Panc1 (cell line): ENCODE measurements around the gene C18orf32. TPM values are rescaled to one million over a fixed set of nuclear protein-coding genes. Genes with fewer than 3 reads are reported as not detected.

Source experiments
- ATAC-seq: fragments of 200-7000 bp; cut with Tn5 transposase; 2 replicates; pipeline ENCODE4 v1.9.1; 2020; ENCODE audit warnings: mild to moderate bottlenecking, moderate library complexity
- Bru-seq: library from RNA; stranded (reverse); fragments of 400-500 nt; gene quantifications from one replicate; lab custom pipeline; 2021; lab: Mats Ljungman, UMichigan
- BruChase-seq, 2 experiments: library from RNA; stranded (reverse); fragments of 400-500 nt; gene quantifications; one replicate each; lab custom pipeline; 2021; lab: Mats Ljungman, UMichigan
- BruUV-seq: library from RNA; stranded (reverse); fragments of 400-500 nt; replicated peaks from 2 replicates; lab custom pipeline; 2021; lab: Mats Ljungman, UMichigan
- CTCF ChIA-PET: fragments of 300-600 bp; sonication (Branson Sonifier 250); formaldehyde crosslinking; loops from one replicate; lab custom pipeline; 2022; ENCODE audit warnings: antibody characterized with exemption; lab: Charles Lee
- POLR2A ChIA-PET: fragments of 300-600 bp; sonication (Branson Sonifier 250); formaldehyde crosslinking; loops from one replicate; lab custom pipeline; 2022; ENCODE audit warnings: antibody characterized with exemption; lab: Charles Lee
- DNase-seq: peaks from one replicate; pipeline ENCODE4 v3.0.0-alpha.2; 2010; ENCODE audit warnings: low read depth, low spot score
- H3K27ac ChIP-seq: 2 replicates; pipeline ENCODE4 v1.5.1; 2011; ENCODE audit warnings: mild to moderate bottlenecking, low read length, inconsistent platforms
- H3K27me3 ChIP-seq: fragments of 200-500 bp; sonication (Bioruptor generic); 2 replicates; pipeline ENCODE4 v1.6.0; 2014; ENCODE audit warnings: low read length, inconsistent platforms; ENCODE audit not compliant: control insufficient read depth, insufficient read depth
- H3K36me3 ChIP-seq: fragments of 200-500 bp; sonication (Bioruptor generic); 2 replicates; pipeline ENCODE4 v1.5.1; 2014; ENCODE audit warnings: inconsistent platforms, mild to moderate bottlenecking, low read length, moderate library complexity; ENCODE audit not compliant: control insufficient read depth, insufficient read depth
- H3K4me1 ChIP-seq: 2 replicates; pipeline ENCODE4 v1.5.1; 2011; ENCODE audit warnings: inconsistent platforms, mild to moderate bottlenecking, low read length, moderate library complexity; ENCODE audit not compliant: control insufficient read depth, insufficient read depth
- H3K4me3 ChIP-seq, 2 experiments: 2 replicates each; pipeline ENCODE4 v1.5.1; 2011 to 2012; ENCODE audit warnings: low read depth in 2 of 2, low read length in 2 of 2, mild to moderate bottlenecking in 2 of 2, inconsistent platforms in 1 of 2, moderate library complexity in 1 of 2
- H3K9me3 ChIP-seq: fragments of 200-500 bp; sonication (Bioruptor generic); 2 replicates; pipeline ENCODE4 v1.5.1; 2014; ENCODE audit warnings: low read depth, mild to moderate bottlenecking, inconsistent platforms, low read length, moderate library complexity; ENCODE audit not compliant: control insufficient read depth, insufficient read depth
- CTCF ChIP-seq: fragments of 450-650 bp; IDR thresholded peaks from 2 replicates; pipeline ENCODE4 v1.5.1; 2017; ENCODE audit warnings: mild to moderate bottlenecking
- POLR2AphosphoS5 ChIP-seq: IDR thresholded peaks from 2 replicates; pipeline ENCODE4 v1.6.1; 2012; ENCODE audit warnings: mild to moderate bottlenecking, low read depth, low read length, moderate library complexity
- REST ChIP-seq, 2 experiments: IDR thresholded peaks; 2 replicates each; pipeline ENCODE4 v1.6.1; 2011 to 2012; ENCODE audit warnings: low read depth in 2 of 2, control low read depth in 1 of 2, low read length in 1 of 2, mild to moderate bottlenecking in 1 of 2, moderate library complexity in 1 of 2; ENCODE audit not compliant: insufficient read depth in 1 of 2
- SIN3A ChIP-seq: IDR thresholded peaks from 2 replicates; pipeline ENCODE4 v1.6.1; 2012; ENCODE audit warnings: low read depth, mild to moderate bottlenecking, low read length, moderate library complexity, borderline replicate concordance; ENCODE audit not compliant: insufficient read depth
- TCF7L2 ChIP-seq: IDR thresholded peaks from 2 replicates; pipeline ENCODE4 v1.6.1; 2011; ENCODE audit warnings: mild to moderate bottlenecking, low read depth, low read length, inconsistent platforms
- in situ Hi-C: cut with HindIII; loops from 2 replicates; pipeline ENCODE4 v1.10.0; 2016; ENCODE audit warnings: low sequenced_read_pairs, low pct_unique_long_range_greater_than_20kb
- intact Hi-C: fragments of 100-400 bp; cut with micrococcal nuclease; formaldehyde crosslinking; loops from one replicate; pipeline ENCODE4 v1.10.0; 2022; ENCODE audit not compliant: unreplicated experiment
- long read RNA-seq: library from polyadenylated mRNA; unstranded; transcript quantifications from one replicate; pipeline ENCODE4 v2.0.0, GENCODE V29; 2021; ENCODE audit not compliant: unreplicated experiment
- polyA plus RNA-seq: library from polyadenylated mRNA; unstranded; fragments of >200 nt; gene quantifications from one replicate; pipeline ENCODE4 v1.2.1, GENCODE V29; 2012; ENCODE audit warnings: missing spikeins; ENCODE audit not compliant: insufficient read length
- total RNA-seq: library from RNA; stranded (reverse); gene quantifications from one replicate; pipeline ENCODE4 v1.2.1, GENCODE V29; 2021; ENCODE audit not compliant: unreplicated experiment

Gene C18orf32
- total RNA-seq (38.0 TPM), Bru-seq, nascent RNA (percentile 65 among the genes with signal in this experiment), BruChase-seq, experiment 1, labeled RNA remaining after a 2-hour chase (percentile 58 among the genes with signal in this experiment), BruChase-seq, experiment 2, labeled RNA remaining after a 6-hour chase (percentile 55 among the genes with signal in this experiment)
- 9.3 TPM for polyA plus RNA-seq
- long read RNA-seq, full-length matches to known transcripts = 37 of 50 reads
- long read RNA-seq, partial matches to known transcripts = 0 of 50 reads
- long read RNA-seq, other reads (novel, unspliced or antisense) = 13 of 50 reads

DNA sequence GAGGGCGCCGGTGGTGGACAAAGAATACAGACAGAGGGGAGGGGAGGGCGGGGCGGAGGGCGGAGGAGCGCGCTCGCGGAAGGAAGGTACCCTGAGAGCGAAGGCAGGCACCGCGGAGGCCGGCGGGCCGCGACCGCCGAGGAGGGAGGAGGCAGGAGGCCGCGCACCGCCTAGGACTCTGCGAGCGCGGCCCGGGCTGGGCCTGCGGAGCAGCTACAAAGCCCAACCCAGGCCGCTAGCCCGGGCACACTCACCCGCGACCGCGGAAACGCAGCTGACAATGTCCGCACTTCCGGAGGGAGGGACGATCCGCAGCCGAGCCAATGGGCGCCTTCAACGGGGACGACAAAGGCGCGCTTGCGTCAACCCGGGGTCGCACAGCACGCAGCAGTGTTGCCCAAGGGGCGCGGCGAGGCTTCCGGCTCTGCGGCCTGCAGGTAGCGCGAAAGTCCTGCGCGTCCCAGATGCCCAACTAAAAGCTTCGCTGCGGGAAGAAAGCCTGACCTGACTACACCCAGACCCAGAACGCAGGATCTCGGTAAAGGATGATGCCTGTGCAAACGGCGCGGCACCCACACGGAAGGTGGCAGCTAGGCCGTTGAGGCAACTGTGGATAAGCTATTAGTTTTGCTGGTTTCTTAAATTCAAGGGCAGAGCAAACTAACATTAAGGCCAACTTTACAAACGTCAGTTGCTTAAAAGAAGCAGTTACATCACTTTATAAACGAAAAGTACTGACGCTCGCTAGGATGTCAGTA, at the start of gene C18orf32:
C18orf32 (minus strand) TSS at position 282 of the 758 bp plus-strand sequence. CDS start 3,486 bp downstream, outside the sequence.
- Histone ChIP-seq H3K27ac (peak within 1 kb of the TSS; percentile 98), H3K27me3 (no peaks in the 10 kb centered on the region), H3K9me3 (no peaks in the 10 kb centered on the region), H3K4me3 (peak within 1 kb of the TSS; percentile 84 to 91), H3K36me3 (peaks cover 32% of the 10 kb centered on the region), H3K4me1 (peaks cover 25% of the 10 kb centered on the region)
- ChIA-PET CTCF (no interaction called here), POLR2A (interaction anchor here (0.5 to 0.6 kb wide), 3 partner anchors 201 to 1205 kb away, joined by 3 to 8 read pairs (median 4); no protein-coding TSS in a partner anchor)
- ATAC-seq (peak; percentile 95), DNase-seq (no peak)
- TF ChIP-seq TCF7L2 = no peak
- 0 out of 4 replicates have a peak, but pooled peaks of 1 of the 2 experiments have one; percentile 43 for TF ChIP-seq REST (IDR thresholded peaks at IDR 0.05; ENCODE audit: insufficient read depth in 1 of 2, low read depth in 2 of 2, low read length in 1 of 2)
- no peak for TF ChIP-seq CTCF
- TF ChIP-seq POLR2AphosphoS5 = peak; percentile 93
- peak; percentile 93; the same call in 1 of the 2 replicates for TF ChIP-seq SIN3A
- BruUV-seq = no TSS peak
- intact Hi-C loops (no loop called here), in situ Hi-C loops (no loop called here)

- H3K27ac ChIP-seq = no peak overlapping the region
- in situ Hi-C loops (no loop called here), intact Hi-C loops (no loop called here)
- H3K27me3 ChIP-seq = no peaks in the 10 kb centered on the region
- DNase-seq (no peak), ATAC-seq (no peak)
- H3K4me1 ChIP-seq = peaks cover 4% of the 10 kb centered on the region; the same call in 1 of the 2 replicates
- TF ChIP-seq SIN3A = no peak
- TF ChIP-seq CTCF = no peak
- no peak for TF ChIP-seq REST (IDR thresholded peaks at IDR 0.05; ENCODE audit: insufficient read depth in 1 of 2, low read depth in 2 of 2, low read length in 1 of 2)
- TF ChIP-seq POLR2AphosphoS5 = no peak
- no peak for TF ChIP-seq TCF7L2
- POLR2A ChIA-PET = interaction anchor here (0.7 kb wide), 1 partner anchor 39 kb away, joined by 4 read pairs; no protein-coding TSS in a partner anchor
- CTCF ChIA-PET = no interaction called here
- no peaks in the 10 kb centered on the region for H3K9me3 ChIP-seq
- no peaks in the 10 kb centered on the region for H3K36me3 ChIP-seq
- H3K4me3 ChIP-seq = no peak overlapping the region
- BruUV-seq = no TSS peak
These were observed 48.0 kb upstream of the C18orf32 start for GRCh38 chr18:49534846-49535601.
